ENCODE results near the gene ITGA3. TPM values are rescaled to one million over a fixed set of nuclear protein-coding genes. Genes with fewer than 3 reads are reported as not detected.

The ITGA3 gene
- total RNA-seq, 2 experiments from 2014 or later, result 6.9 to 14.0 TPM

DNA sequence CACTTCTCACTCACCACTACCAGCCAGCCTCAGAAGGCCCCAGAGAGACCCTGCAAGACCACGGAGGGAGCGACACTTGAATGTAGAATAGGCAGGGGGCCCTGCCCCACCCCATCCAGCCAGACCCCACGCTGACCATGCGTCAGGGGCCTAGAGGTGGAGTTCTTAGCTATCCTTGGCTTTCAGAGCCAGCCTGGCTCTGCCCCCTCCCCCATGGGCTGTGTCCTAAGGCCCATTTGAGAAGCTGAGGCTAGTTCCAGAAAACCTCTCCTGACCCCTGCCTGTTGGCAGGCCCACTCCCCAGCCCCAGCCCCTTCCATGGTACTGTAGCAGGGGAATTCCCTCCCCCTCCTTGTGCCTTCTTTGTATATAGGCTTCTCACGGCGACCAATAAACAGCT lies 34.2 kb downstream of the ITGA3 start:
- ATAC-seq (ENCODE audit: low read depth), result no peak

DNA sequence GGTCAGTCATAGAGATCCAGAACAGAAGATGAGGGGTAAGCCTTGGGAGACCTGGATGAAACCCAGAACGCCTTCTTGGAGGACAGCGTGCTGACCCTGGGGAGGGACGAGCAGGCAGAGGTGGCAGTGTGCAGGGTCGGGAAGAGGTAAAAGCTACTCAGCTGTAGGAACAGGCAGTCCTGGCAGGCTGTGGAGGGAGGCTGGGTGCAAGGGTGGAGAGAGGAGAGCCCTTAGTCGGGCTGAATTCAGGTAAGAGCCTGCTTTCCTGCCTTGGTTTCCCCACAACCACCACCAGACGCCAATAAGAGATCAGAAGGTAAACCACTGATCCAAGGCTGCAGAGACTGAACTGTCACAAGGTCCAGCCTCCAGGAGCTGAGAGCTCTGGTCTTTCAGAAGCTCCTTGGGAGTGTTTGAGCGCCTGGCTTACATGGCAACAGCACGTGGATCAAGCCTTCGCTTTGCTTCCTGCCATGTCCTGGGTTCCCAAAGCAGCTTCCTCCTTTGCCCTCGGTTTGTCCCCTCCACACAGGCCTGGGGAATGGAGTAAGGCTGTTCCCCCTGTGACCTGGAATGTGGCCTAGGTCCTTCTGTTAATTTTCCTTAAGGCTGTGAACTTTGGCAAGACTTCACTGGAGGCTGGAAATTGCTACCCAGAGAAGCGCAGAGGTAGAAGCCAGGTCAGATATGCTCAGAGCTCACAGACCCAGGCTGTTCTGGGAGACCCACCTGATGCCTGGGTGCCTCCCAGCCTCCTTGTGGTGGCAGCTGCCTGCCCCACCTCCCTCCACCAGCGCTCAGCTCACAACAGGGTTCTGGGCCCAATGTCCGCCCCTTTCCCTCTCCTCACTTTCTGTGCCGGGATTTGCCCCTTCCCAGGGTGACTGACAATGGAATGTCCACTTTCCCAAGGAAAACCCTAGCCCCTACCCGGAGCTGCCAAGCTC lies 35.3 kb downstream of the ITGA3 start:
- peaks cover 9% of the 10 kb centered on the region for H3K4me1 Mint-ChIP-seq
- H3K27me3 Mint-ChIP-seq, result peaks cover 2% of the 10 kb centered on the region
- no peak overlapping the region for H3K4me3 Mint-ChIP-seq
- DNase-seq (no peak), ATAC-seq (ENCODE audit: low read depth) (no peak)
- H3K27ac Mint-ChIP-seq, result no peak overlapping the region
- POLR2A ChIA-PET, result interaction anchor here (0.6 kb wide), 1 partner anchor 59 kb away, joined by 5 read pairs; the partner anchor contains the start of gene PPP1R9B
- no peaks in the 10 kb centered on the region for H3K9me3 Mint-ChIP-seq
- H3K36me3 Mint-ChIP-seq, result no peaks in the 10 kb centered on the region

More for the DNA sequence above, 34.2 kb downstream of the ITGA3 start:
- peaks cover 3% of the 10 kb centered on the region for H3K4me1 Mint-ChIP-seq
- H3K4me3 Mint-ChIP-seq, result no peak overlapping the region
- H3K27ac Mint-ChIP-seq, result no peak overlapping the region
- POLR2A ChIA-PET, result no interaction called here
- H3K9me3 Mint-ChIP-seq, result no peaks in the 10 kb centered on the region
- no peak for DNase-seq
- H3K27me3 Mint-ChIP-seq, result peaks cover 2% of the 10 kb centered on the region
- no peaks in the 10 kb centered on the region for H3K36me3 Mint-ChIP-seq

DNA sequence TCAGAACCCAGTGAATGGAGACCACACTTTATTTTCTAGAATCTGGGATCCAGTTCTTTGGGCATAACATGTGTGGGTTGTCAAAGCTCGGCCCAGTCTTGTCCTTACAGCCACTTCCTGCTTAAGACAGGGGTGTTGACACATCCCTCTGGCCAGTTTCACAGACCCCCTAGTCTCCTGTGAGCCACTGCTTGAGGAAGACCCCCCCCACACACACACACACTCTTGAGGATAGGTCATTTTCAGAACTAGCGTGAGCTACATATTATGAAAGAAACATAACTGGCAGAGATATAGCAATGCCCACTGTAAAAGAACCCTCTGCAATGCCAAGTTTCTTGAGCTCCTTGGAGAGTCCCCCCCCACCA lies 36.0 kb downstream of the ITGA3 start:
- H3K4me1 Mint-ChIP-seq, result peaks cover 9% of the 10 kb centered on the region
- no peaks in the 10 kb centered on the region for H3K9me3 Mint-ChIP-seq
- H3K4me3 Mint-ChIP-seq, result no peak overlapping the region
- no peak for DNase-seq
- POLR2A ChIA-PET, result interaction anchor here (0.6 to 1.1 kb wide), 3 partner anchors 10 to 136 kb away, joined by 3 to 5 read pairs (median 4); partner anchors contain the start of gene PPP1R9B
- no peaks in the 10 kb centered on the region for H3K36me3 Mint-ChIP-seq
- no peak for ATAC-seq (ENCODE audit: low read depth)
- peaks cover 2% of the 10 kb centered on the region for H3K27me3 Mint-ChIP-seq
- no peak overlapping the region for H3K27ac Mint-ChIP-seq

DNA sequence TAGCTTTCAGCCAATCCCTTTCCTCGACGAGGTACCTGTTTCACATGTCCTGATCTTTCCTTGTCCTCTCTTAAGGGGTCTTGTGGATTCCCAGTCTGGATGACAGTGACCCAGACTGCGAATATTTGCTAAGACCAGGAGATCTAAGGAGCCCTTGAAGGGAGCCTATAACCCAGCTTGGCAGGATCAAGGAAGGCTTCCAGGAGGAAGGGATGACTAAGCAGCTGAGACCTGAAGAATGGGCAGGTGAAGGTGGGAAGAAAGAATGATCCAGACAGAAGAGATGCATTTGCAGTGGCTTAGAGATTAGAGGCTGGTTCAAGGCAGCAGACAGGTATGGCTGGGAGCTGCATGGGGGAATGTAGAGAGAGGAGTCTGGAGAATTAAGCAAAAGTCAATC lies 37.3 kb downstream of the ITGA3 start:
- H3K27ac Mint-ChIP-seq, result no peak overlapping the region
- peaks cover 2% of the 10 kb centered on the region for H3K27me3 Mint-ChIP-seq
- no peak overlapping the region for H3K4me3 Mint-ChIP-seq
- no peaks in the 10 kb centered on the region for H3K9me3 Mint-ChIP-seq
- DNase-seq, result no peak
- ATAC-seq (ENCODE audit: low read depth), result no peak
- POLR2A ChIA-PET, result interaction anchor here (1.1 to 2.0 kb wide), 2 partner anchors 12 to 37 kb away, joined by 3 to 14 read pairs; partner anchors contain the start of gene ITGA3
- H3K36me3 Mint-ChIP-seq, result no peaks in the 10 kb centered on the region
- peaks cover 9% of the 10 kb centered on the region for H3K4me1 Mint-ChIP-seq

DNA sequence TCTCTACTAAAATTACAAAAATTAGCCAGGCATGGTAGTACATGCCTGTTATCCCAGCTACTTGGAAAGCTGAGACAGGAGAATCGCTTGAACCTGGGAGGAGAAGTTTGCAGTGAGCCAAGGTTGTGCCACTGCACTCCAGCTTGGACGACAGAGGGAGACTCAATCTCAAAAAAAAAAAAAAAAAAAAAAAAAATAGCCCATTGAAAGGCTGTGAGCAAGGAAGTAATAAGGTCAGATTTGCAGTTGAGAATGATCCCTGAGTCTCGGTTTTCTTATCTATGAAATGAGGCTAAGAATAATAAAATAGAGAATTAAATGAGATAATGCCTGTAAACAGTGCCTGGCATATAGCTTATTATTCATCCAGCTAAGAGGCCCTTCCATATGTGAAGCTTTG lies 37.9 kb downstream of the ITGA3 start:
- no peak for ATAC-seq (ENCODE audit: low read depth)
- POLR2A ChIA-PET, result interaction anchor here (0.5 to 2.0 kb wide), 5 partner anchors 37 to 861 kb away, joined by 3 to 14 read pairs (median 4); partner anchors contain the start of gene ITGA3
- no peaks in the 10 kb centered on the region for H3K36me3 Mint-ChIP-seq
- no peak for DNase-seq
- no peaks in the 10 kb centered on the region for H3K9me3 Mint-ChIP-seq
- H3K27me3 Mint-ChIP-seq, result peaks cover 2% of the 10 kb centered on the region
- no peak overlapping the region for H3K27ac Mint-ChIP-seq
- H3K4me3 Mint-ChIP-seq, result peak overlapping the region; percentile 90
- peaks cover 9% of the 10 kb centered on the region for H3K4me1 Mint-ChIP-seq

DNA sequence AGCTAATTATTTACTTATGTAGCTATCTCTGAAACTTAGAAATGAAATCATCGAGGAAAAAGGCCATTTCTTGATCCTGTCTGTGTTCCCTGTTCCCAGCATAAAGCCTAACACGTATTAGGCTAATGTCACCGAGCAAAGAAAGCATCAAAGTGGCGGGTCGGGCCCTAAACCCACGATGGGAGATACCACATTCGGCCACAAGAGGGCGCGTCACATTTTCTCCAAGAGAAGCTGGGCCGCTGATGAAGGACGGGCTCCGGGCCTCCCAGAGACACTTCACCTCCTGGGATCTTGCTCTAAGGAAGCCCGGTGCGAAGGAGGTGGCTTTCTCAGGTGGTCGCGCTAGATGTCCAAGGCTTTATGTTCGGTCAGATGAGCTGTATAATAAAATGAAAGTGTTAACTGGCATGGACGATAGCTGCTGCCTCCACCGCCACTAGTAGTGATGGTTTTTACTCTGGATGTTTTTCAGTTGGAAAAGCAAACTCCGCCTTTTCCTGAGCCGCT lies 38.4 kb downstream of the ITGA3 start:
- Mint-ChIP-seq H3K9me3 (no peaks in the 10 kb centered on the region), H3K27me3 (peaks cover 2% of the 10 kb centered on the region), H3K27ac (peak overlapping the region; percentile 92), H3K4me1 (peaks cover 9% of the 10 kb centered on the region), H3K36me3 (no peaks in the 10 kb centered on the region), H3K4me3 (peak overlapping the region; percentile 90)
- POLR2A ChIA-PET, result interaction anchor here (0.5 to 2.0 kb wide), 7 partner anchors 19 to 862 kb away, joined by 3 to 14 read pairs (median 4); partner anchors contain the start of gene ITGA3
- ATAC-seq (ENCODE audit: low read depth) (peak; percentile 26), DNase-seq (peak; percentile 93)

DNA sequence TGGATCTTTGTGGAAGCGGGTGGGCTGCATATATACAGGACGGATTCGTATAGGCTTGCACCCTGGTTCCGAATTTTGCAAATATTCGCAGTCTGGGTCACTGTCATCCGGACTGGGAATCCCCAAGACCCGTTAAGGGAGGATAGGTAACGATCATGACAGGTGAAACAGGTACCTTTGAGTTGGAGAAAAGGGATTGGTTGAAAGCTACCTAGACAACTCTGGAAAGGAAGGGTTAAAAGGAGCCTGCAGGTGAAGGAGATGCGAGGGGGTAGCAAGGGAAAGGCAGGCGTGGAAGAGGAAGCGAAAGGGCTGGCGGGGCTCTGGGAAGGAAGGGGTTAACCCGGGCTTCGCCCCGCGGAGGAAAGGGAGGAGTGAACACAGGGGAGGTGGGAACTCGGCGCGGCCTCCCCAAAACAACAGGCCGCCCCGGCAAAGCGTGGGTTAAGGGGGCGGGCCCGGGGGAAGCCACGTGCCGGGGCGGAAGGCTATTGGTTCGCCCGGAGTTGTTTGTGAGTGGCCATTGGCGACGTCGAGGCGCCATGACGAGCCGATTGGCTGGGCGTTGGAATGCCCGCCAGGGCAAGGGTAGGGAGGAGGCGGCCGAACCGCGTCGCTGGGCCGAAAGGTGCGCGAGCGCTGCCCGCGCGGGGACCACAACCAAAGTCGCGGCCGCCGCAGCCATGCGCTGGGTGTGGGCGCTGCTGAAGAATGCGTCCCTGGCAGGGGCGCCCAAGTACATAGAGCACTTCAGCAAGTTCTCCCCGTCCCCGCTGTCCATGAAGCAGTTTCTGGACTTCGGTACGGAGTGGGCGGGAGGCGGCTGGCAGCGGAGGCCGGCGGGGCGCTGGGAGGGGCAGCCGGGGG lies 39.1 kb downstream of the ITGA3 start, which contains the start of gene PDK2:
Gene PDK2, plus strand, starts transcription at position 599 of the 867 bp plus-strand sequence. Its CDS starts 85 bp downstream, at position 684.
- peak within 1 kb of the TSS; percentile 92 for H3K27ac Mint-ChIP-seq
- peak within 1 kb of the TSS; percentile 90 for H3K4me3 Mint-ChIP-seq
- DNase-seq (peak; percentile 97), ATAC-seq (ENCODE audit: low read depth) (peak; percentile 97)
- POLR2A ChIA-PET, result interaction anchor here (0.8 to 2.0 kb wide), 6 partner anchors 19 to 203 kb away, joined by 3 to 14 read pairs (median 4); partner anchors contain the start of gene ITGA3
- H3K9me3 Mint-ChIP-seq, result no peaks in the 10 kb centered on the region
- H3K27me3 Mint-ChIP-seq, result peaks cover 2% of the 10 kb centered on the region
- peaks cover 9% of the 10 kb centered on the region for H3K4me1 Mint-ChIP-seq
- H3K36me3 Mint-ChIP-seq, result no peaks in the 10 kb centered on the region

DNA sequence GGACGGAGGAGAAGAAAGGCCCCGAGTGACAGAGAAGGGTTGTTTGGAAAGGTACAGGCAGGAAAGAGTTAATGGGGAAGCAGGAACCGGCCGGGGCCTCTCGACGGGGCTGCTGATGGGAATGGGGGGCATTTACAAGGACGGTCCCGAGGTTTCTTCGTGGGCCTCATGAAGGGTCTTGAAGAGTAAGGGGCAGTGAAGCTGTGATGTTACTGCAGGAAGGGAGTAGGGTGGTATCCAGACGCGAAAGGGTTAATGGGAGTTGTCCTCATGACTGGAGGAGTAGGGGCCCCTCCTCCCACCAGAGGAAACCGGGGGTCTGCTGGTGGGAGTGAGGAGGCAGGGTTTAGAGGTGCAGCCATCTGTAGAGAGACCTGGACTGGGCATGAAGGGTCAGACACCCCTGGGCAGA lies 39.7 kb downstream of the ITGA3 start:
- peaks cover 2% of the 10 kb centered on the region for H3K27me3 Mint-ChIP-seq
- no peak for DNase-seq
- ATAC-seq (ENCODE audit: low read depth), result no peak
- peaks cover 16% of the 10 kb centered on the region for H3K4me1 Mint-ChIP-seq
- no peaks in the 10 kb centered on the region for H3K9me3 Mint-ChIP-seq
- POLR2A ChIA-PET, result interaction anchor here (0.6 to 0.9 kb wide), 2 partner anchors 115 to 419 kb away, joined by 3 read pairs; no protein-coding TSS in a partner anchor
- H3K4me3 Mint-ChIP-seq, result peak overlapping the region; percentile 90
- peak overlapping the region; percentile 92 for H3K27ac Mint-ChIP-seq
- no peaks in the 10 kb centered on the region for H3K36me3 Mint-ChIP-seq

DNA sequence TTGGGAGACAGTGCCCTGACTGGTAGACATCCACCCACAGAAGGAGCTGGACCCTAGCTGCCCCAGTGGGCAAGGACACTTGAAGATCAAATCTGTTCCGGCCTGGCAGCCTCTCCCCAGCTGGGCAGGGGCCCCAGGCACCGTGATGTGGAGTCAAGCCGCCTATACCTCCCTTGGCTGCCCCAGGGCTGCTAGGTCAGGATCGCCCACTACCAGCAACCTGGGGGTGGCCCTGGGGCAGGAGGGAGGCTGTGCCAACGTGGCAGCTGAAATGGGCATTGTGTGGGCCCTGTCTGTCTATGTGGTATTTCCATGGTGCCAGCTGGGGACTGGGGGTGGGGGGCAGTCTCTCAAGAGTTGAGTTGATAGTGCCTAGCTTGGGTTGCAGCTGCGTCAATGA lies 40.2 kb downstream of the ITGA3 start:
- H3K9me3 Mint-ChIP-seq, result no peaks in the 10 kb centered on the region
- no peak for DNase-seq
- peak overlapping the region; percentile 90 for H3K4me3 Mint-ChIP-seq
- POLR2A ChIA-PET, result interaction anchor here (0.6 to 0.9 kb wide), 2 partner anchors 115 to 420 kb away, joined by 3 read pairs; no protein-coding TSS in a partner anchor
- ATAC-seq (ENCODE audit: low read depth), result no peak
- no peaks in the 10 kb centered on the region for H3K36me3 Mint-ChIP-seq
- H3K27me3 Mint-ChIP-seq, result peaks cover 2% of the 10 kb centered on the region
- peak overlapping the region; percentile 92 for H3K27ac Mint-ChIP-seq
- H3K4me1 Mint-ChIP-seq, result peaks cover 16% of the 10 kb centered on the region

DNA sequence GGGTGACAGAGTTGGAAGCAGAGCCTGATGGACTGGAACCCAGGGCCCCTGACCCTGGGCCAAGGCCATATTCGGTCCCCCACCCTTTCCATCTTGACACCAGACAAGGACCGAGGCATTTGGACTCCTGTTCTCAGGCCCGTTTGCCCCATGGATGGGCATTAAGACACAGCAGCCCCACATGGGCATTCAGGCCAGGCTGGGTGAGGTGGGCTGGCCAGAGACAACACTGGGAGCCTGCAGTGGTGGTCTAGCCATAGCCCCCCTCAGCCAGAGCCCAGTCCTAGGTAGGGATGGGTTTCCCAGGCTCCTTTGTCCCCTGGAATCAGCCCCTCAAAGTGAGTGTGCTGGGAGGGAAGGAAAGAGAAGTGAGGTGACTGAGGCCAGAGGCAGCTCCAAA lies 40.8 kb downstream of the ITGA3 start:
- Mint-ChIP-seq H3K9me3 (no peaks in the 10 kb centered on the region), H3K36me3 (no peaks in the 10 kb centered on the region), H3K27me3 (peaks cover 2% of the 10 kb centered on the region), H3K4me3 (no peak overlapping the region), H3K4me1 (peaks cover 16% of the 10 kb centered on the region), H3K27ac (peak overlapping the region; percentile 32)
- DNase-seq, result no peak
- ATAC-seq (ENCODE audit: low read depth), result no peak
- POLR2A ChIA-PET, result no interaction called here

DNA sequence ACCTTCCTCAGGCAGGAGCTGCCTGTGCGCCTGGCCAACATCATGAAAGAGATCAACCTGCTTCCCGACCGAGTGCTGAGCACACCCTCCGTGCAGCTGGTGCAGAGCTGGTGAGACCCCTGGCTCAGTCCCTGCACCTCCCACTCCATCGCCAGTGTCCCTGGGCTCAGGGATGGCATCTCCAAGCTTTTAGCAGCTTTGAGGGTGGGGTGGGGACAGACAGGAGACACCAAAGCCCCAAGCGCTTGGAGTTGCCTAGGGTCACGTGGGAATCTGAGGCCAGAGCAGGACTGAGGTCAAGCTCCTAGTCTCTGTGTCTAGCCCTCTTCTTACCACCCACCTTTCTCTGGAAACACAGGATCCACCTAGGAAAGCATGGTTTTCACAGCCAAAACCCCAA lies 41.5 kb downstream of the ITGA3 start:
- Mint-ChIP-seq H3K27ac (no peak overlapping the region), H3K36me3 (no peaks in the 10 kb centered on the region), H3K4me1 (peaks cover 16% of the 10 kb centered on the region), H3K9me3 (no peaks in the 10 kb centered on the region), H3K27me3 (peaks cover 2% of the 10 kb centered on the region), H3K4me3 (no peak overlapping the region)
- POLR2A ChIA-PET, result no interaction called here
- no peak for ATAC-seq (ENCODE audit: low read depth)
- no peak for DNase-seq

DNA sequence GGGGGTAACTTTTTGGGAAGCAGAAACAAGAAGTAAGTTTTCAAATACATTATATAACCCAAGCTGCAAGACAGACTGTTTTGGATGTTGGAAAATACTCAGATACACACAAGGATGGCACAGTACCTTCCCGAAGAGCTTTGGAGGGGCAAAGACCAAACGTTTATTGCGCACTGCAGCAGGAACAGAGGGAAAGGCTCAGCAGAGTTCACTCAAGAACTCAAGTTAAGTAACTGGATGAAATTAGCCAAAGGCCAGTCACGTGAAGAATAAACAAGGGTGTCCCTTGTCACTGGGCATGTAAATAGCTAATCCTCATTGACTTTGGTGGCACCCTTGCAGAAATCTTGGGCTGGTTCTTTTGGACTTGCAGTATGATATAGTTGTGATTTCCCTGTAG lies 42.0 kb downstream of the ITGA3 start:
- ATAC-seq (ENCODE audit: low read depth), result no peak
- Mint-ChIP-seq H3K4me1 (peaks cover 16% of the 10 kb centered on the region), H3K9me3 (no peaks in the 10 kb centered on the region), H3K36me3 (no peaks in the 10 kb centered on the region), H3K27me3 (peaks cover 2% of the 10 kb centered on the region), H3K4me3 (no peak overlapping the region), H3K27ac (no peak overlapping the region)
- POLR2A ChIA-PET, result no interaction called here
- no peak for DNase-seq

DNA sequence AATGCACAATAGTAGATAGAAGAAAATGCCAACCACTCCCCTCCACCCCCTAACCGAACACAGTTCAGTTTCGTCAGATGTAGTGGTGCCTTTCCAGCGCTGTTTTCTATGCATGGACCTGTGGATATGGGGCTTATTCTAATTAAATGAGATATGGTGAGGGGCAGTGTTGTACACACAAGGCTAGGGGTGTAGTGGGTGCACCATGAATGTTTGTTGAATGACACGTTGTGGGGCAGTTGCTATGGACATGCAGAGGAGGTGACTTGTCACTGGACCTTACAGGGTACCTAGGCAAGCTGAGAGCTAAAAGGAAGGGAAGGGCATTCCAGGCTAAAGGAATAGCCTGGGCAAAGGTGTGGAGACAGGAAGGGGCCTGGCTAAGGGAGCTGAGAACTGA lies 42.7 kb downstream of the ITGA3 start:
- Mint-ChIP-seq H3K27me3 (no peaks in the 10 kb centered on the region), H3K27ac (no peak overlapping the region), H3K4me3 (no peak overlapping the region), H3K4me1 (peaks cover 16% of the 10 kb centered on the region), H3K9me3 (no peaks in the 10 kb centered on the region), H3K36me3 (no peaks in the 10 kb centered on the region)
- ATAC-seq (ENCODE audit: low read depth) (no peak), DNase-seq (no peak)
- POLR2A ChIA-PET, result no interaction called here
